ENCODE data around the gene OR10V1.
"Not testable (repeated sequence)": the region's sequence is repeated elsewhere in the genome, so short reads cannot be mapped to it uniquely, and the experiment has no call there.

OR10V1 gene

DNA sequence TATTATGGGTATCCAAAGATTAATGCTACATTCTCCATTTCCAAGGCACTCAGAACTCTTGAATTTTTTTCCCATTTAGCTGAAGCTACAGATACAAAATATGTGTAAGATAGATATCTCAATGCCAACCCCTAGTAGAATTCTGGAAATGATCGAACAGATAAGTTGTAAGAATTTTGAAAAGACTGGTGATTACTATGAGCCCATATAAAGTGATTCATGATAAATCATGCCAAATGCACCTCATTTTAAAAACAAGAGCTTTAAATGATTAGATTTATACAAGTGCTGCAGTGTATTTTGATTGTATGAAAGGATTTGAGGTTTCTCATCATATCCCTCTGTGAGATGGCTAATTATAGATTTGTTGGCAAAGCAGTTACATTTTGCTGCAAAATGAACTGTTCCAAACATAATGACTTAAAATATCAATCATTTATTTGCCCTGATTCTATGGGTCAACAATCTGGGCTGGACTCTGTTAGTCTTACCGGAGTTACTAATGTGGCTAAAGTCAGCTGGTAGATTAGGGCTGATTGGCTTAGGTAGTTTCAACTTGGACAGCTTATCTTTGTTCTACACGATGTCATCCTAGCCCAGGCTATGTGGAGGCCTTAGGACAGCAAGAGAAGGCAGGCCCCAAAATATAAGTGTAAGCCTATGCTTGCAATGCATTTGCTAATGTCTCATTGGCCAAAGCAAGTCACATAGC is 3.4 kb downstream of the OR10V1 start:
- peak; percentile 47 for DNase-seq (ENCODE audit: low read depth)

GRCh38 chr11:59708537-59708936 is 5.1 kb downstream of the OR10V1 start:
- peak; percentile 57 for DNase-seq (ENCODE audit: low read depth)

- no peak for DNase-seq (ENCODE audit: low read depth)
These were observed 6.3 kb downstream of the OR10V1 start for GRCh38 chr11:59707371-59707770.

DNA sequence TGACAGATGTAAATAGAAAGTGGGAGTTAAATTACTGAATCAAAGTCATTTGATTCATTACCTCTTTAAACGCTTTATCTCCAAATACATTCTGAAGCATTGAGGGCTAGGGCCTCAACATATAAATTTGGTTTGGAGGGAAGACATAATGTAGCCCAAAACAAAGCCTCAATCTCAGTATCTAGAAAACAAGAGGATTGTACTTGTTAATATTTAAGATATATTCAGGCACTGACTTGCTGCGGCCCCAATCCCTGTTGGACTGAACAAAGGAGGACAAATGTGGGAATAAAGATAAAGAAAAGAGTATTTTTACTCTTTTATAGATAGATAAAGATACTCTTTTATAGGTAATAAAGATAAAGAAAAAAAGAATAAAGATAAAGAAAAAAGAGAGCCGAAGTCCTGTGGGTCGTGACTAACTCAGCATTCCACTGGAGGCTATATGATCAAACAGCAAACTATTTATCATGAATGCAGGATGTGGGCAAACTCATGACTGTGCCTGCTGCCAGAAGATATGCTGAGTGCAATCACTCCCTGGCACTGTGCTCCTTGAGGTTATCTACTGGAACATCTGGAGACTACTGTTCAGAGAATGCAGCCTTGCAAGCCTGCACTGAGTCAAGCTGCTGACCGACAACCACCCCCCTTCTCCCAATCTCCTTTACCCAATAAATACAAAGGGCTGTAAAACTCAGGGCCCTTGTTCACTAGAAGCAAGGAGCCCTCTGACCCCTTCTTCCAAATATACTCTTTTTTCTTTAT is 6.9 kb downstream of the OR10V1 start:
- peak; percentile 99 for DNase-seq (ENCODE audit: low read depth)

- DNase-seq (ENCODE audit: low read depth): no peak
These were observed 8.4 kb downstream of the OR10V1 start for GRCh38 chr11:59705294-59705693.

- not testable (repeated sequence) for DNase-seq (ENCODE audit: low read depth)
These were observed 10.1 kb downstream of the OR10V1 start for GRCh38 chr11:59703515-59703914.

DNA sequence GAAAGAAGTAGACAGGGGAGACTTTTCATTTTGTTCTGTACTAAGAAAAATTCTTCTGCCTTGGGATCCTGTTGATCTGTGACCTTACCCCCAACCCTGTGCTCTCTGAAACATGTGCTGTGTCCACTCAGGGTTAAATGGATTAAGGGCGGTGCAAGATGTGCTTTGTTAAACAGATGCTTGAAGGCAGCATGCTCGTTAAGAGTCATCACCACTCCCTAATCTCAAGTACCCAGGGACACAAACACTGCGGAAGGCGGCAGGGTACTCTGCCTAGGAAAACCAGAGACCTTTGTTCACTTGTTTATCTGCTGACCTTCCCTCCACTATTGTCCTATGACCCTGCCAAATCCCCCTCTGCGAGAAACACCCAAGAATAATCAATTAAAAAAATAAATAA is 13.5 kb downstream of the OR10V1 start:
- DNase-seq (ENCODE audit: low read depth): not testable (repeated sequence)

DNA sequence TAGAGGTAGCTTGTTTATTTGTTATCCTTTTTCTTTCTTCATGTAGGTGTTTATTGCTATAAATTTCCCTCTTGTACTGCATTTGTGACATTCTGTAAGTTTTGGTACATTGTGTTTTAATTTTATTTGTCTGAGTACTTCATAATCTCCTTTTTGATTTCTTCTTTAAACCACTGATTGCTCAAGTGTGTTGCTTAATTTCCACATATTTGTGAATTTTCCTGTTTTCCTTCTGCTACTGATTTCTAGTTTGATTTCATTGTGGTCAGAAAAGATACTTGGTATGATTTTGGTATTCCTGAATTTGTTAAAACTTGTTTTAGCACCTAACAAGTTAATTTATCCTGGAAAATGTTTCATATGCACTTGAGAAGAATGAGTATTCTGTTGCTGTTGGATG is 15.1 kb downstream of the OR10V1 start:
- peak; percentile 81 for DNase-seq (ENCODE audit: low read depth)

GRCh38 chr11:59692915-59693314 is 20.7 kb downstream of the OR10V1 start:
- no peak for DNase-seq (ENCODE audit: low read depth)

DNA sequence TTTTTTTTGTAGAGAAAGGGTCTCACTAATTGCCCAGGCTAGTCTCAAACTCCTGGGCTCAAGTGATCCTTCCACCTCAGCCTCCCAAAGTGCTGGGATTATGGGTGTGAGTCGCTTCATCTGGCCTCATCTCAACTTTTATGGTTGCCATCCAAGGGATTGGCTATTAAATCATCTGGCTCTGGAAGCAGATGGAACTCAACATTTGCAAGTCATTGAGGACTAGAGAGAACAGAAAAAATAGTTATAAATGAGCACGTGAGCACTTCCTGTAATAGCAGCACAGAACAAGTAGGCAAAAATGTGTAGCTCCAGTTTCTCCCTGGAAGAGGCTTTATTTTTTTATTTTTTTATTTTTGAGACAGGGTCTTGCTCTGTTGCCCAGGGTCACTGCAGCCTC is 22.5 kb downstream of the OR10V1 start:
- DNase-seq (ENCODE audit: low read depth): no peak

GRCh38 chr11:59689015-59689414 is 24.6 kb downstream of the OR10V1 start:
- DNase-seq (ENCODE audit: low read depth): no peak

DNA sequence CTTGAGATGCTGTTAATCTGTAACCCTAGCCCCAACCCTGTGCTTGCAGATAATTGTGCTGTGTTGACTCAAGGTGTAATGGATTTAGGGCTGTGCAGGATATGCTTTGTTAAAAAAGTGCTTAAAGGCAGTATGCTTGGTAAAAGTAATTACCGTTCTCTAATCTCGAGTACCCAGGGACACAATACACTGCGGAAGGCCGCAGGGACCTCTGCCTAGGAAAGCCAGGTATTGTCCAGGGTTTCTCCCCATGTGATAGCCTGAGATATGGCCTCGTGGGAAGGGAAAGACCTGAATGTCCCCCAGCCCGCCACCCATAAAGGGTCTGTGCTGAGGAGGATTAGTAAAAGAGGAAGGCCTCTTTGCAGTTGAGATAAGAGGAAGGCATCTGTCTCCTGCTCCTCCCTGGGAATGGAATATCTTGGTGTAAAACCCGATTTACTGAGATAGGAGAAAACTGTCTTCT is 32.4 kb downstream of the OR10V1 start:
- not testable (repeated sequence) for DNase-seq (ENCODE audit: low read depth)

DNA sequence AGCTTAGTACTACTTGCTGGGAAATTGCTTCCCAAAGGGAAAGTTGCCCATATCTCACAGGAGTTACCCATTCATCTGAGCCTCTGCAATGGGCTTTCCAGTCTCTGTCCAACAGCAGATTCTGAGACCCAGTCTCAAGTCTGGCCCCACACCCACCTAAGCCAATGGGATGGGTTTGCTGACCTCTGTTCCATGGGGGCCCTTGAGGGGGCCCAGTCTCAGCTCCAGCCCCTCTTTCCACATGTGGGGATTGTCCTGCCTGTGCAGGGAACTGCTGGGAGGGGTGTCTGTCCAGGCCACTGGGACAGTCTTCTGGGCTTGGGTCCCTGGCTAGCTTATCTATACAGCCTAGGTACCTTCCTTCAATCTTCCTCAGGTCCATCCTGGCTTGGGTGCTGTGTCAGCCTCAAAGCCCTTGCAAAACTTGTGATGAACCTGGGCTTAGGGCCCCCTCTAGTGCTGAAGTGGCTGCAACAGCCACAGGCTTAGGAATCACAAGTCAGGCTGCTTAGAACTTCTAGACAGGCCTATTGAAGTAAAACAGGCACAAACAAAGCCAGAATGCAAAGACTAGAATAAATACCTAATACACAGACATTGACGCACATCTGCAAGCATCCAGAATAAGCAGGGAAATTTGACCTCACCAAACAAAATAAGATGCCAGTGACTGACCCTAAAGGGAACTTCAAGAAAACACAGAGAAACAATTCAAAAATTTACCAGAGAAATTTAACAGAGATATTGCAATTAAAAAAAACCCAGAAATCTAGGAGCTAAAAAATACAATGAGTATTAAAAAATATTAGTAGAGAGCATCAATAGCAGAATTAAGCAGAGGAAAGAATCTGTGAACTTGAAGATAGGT is 33.1 kb downstream of the OR10V1 start:
- peak; percentile 92 for DNase-seq (ENCODE audit: low read depth)

- no peak for DNase-seq (ENCODE audit: low read depth)
These were observed 34.3 kb downstream of the OR10V1 start for GRCh38 chr11:59679347-59679746.

DNA sequence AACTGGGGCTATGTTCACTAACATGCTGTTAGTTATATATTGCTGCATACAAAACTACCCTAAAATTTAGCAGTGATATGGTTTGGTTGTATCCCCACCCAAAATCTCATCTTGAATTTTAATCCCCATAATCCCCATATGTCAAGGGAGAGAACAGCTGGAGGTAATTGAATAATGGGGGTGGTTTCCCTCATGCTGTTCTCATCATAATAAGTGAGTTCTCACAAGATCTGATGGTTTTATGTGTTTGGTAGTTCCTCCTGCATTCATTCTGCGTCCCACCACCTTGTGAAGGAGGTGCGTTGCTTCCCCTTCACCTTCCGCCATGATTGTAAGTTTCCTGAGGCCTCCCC is 34.9 kb downstream of the OR10V1 start:
- no peak for DNase-seq (ENCODE audit: low read depth)

- no peak for DNase-seq (ENCODE audit: low read depth)
These were observed 35.4 kb downstream of the OR10V1 start for GRCh38 chr11:59678118-59678812.

GRCh38 chr11:59676205-59676604 is 37.4 kb downstream of the OR10V1 start:
- DNase-seq (ENCODE audit: low read depth): no peak

- no peak for DNase-seq (ENCODE audit: low read depth)
These were observed 39.4 kb downstream of the OR10V1 start for GRCh38 chr11:59674291-59674690.

GRCh38 chr11:59673291-59673690 is 40.4 kb downstream of the OR10V1 start:
- no peak for DNase-seq (ENCODE audit: low read depth)

DNA sequence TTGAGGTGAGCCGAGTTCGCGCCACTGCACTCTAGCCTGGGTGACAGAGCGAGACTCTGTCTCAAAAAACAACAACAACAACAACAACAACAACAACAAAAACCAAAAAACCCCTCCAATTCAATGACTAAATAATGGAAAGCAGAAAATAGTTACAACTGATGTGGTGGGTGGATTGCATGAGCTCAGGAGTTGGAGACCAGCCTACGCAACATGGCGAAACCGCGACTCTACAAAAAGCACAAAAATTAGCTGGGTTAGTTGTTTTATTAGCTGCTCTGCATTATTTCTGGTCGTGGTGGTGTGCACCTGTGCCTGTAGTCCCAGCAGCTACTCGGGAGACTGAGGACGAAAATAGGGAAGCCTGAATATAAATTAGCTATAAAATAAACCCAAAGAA is 42.2 kb downstream of the OR10V1 start:
- DNase-seq (ENCODE audit: low read depth): no peak

- peak; percentile 77 for DNase-seq (ENCODE audit: low read depth)
These were observed 44.0 kb downstream of the OR10V1 start for GRCh38 chr11:59669611-59670009.
